HCT116 (cell line): ENCODE data around the gene UTS2B.

Source experiments
- CEBPB ChIP-seq: IDR thresholded peaks from 2 replicates; pipeline ENCODE4 v1.6.1; 2012; ENCODE audit warnings: low read depth
- CTCF ChIP-seq, 3 experiments: fragments of 200-600 bp in 1 of 3; sonication (generic) in 1 of 3; IDR thresholded peaks in 2 of 3; conservative IDR thresholded peaks in 1 of 3; 2 replicates each; pipeline ENCODE4 v1.5.1; 2012 to 2017; ENCODE audit warnings: low read depth in 2 of 3, low read length in 2 of 3, antibody characterized with exemption in 1 of 3, borderline replicate concordance in 1 of 3, control low read depth in 1 of 3, mild to moderate bottlenecking in 1 of 3, mixed read lengths in 1 of 3, mixed run types in 1 of 3, moderate library complexity in 1 of 3; ENCODE audit not compliant: insufficient read depth in 1 of 3
- EZH2 ChIP-seq: fragments of 200-600 bp; sonication (generic); IDR thresholded peaks from 2 replicates; pipeline ENCODE4 v1.6.1; 2017; ENCODE audit warnings: antibody characterized with exemption, mixed run types
- POLR2A ChIP-seq: IDR thresholded peaks from 2 replicates; pipeline ENCODE4 v1.7.0; 2011; ENCODE audit warnings: borderline replicate concordance; ENCODE audit not compliant: insufficient read depth, insufficient read length; ENCODE audit errors: extremely low read depth
- POLR2AphosphoS5 ChIP-seq: IDR thresholded peaks from 2 replicates; pipeline ENCODE4 v1.6.1; 2011; ENCODE audit warnings: mild to moderate bottlenecking, low read depth, low read length, moderate library complexity
- SP1 ChIP-seq: IDR thresholded peaks from 2 replicates; pipeline ENCODE4 v1.6.1; 2012; ENCODE audit warnings: low read depth

GRCh38 chr3:191234216-191234615 lies 96.1 kb downstream of the UTS2B start:
- TF ChIP-seq EZH2 = no peak
- TF ChIP-seq CEBPB = no peak
- TF ChIP-seq POLR2A = no peak
- TF ChIP-seq SP1 = no peak
- no peak for TF ChIP-seq CTCF (IDR thresholded peaks at IDR 0.05 in 2 of 3, conservative IDR thresholded peaks at IDR 0.05 in 1 of 3; ENCODE audit: borderline replicate concordance in 1 of 3, insufficient read depth in 1 of 3, low read depth in 2 of 3, low read length in 2 of 3)
- TF ChIP-seq POLR2AphosphoS5 = no peak
